ENCODE results near the gene LRRC34.

The LRRC34 gene

DNA sequence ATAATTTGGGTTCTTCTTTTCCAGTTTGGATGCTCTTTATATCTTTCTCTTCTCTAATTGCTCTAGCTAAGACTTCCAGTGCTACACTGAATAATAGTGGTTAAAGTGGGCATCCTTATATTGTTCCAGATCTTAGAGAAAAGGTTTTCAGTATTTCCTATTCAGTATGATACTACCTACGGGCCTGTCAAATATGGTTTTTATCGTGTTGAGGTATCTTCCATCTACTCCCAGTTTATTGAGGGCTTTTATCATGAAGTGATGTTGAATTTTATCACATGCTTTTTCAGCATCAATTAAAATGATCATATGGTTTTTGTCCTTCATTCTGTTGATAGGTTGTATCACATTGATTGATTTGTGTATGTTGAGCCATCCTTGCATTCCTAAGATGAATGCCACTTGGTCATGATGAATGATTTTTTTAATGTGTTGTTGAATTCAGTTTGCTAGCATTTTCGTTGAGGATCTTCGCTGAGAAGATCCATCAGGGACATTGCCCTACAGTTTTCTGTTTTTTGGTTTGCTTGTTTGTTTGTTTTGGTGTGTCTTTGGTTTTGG lies 3.0 kb upstream of the LRRC34 start:
- Histone ChIP-seq H3K9me3 (ENCODE audit: control insufficient read depth, insufficient read depth, low read length) (no peaks in the 10 kb centered on the region), H3K27me3 (ENCODE audit: control insufficient read depth, insufficient read depth, low read length) (no peaks in the 10 kb centered on the region; the same call in 1 of the 2 replicates), H3K27ac (ENCODE audit: low read length) (no peak overlapping the region), H3K4me1 (ENCODE audit: control insufficient read depth, insufficient read depth, low read length) (no peaks in the 10 kb centered on the region; the same call in 1 of the 2 replicates), H3K36me3 (ENCODE audit: control insufficient read depth, insufficient read depth, low read length) (no peaks in the 10 kb centered on the region), H3K4me3 (ENCODE audit: low read length) (no peak overlapping the region)
- no peak for DNase-seq (ENCODE audit: low read depth, low spot score)
- no CpG with 5 or more reads among the region's 4 CpGs for WGBS (ENCODE audit: insufficient coverage, insufficient read length)

DNA sequence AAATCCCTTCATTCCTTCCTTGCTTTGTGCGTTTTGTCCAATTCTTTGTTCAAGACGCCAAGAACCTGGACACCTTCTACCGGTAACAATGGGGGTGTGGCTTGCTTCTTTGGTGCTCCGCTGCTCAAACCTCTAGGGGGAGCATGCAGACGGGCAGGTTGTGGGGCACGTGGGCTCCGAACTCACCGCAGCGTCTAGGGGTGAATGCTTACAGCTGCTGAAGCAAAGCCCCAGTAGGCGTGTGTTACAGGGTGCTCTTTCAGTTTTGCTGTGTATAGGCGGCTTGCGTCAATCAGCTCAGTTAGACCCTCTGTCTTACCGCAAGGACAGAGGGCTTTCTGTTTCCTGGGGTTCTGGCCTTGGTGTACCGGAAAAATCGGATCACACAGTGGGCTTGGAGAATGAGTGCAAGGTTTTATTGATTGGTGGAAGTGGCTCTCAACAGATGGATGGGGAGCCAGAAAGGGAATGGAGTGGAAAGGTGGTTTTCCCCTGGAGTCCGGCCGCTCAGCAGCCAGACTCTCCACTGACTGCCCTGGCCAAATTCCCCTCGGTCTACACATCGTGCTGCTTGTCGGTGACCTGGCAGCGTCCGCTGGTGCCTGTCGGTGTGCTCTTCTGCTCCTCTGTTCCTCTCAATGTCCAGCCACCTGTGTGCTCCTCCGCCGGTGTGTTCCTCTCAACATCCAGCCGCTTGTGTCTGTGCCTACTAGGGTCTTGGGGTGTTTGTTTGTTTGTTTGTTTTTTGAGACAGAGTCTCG lies 1.2 kb upstream of the LRRC34 start:
- no peaks in the 10 kb centered on the region for H3K36me3 ChIP-seq (ENCODE audit: control insufficient read depth, insufficient read depth, low read length)
- whole genome bisulfite sequencing (ENCODE audit: insufficient coverage, insufficient read length): no CpG with 5 or more reads among the region's 27 CpGs
- no peak overlapping the region for H3K27ac ChIP-seq (ENCODE audit: low read length)
- H3K4me3 ChIP-seq (ENCODE audit: low read length): no peak overlapping the region
- H3K4me1 ChIP-seq (ENCODE audit: control insufficient read depth, insufficient read depth, low read length): no peaks in the 10 kb centered on the region; the same call in 1 of the 2 replicates
- no peaks in the 10 kb centered on the region for H3K9me3 ChIP-seq (ENCODE audit: control insufficient read depth, insufficient read depth, low read length)
- no peaks in the 10 kb centered on the region; the same call in 1 of the 2 replicates for H3K27me3 ChIP-seq (ENCODE audit: control insufficient read depth, insufficient read depth, low read length)
- DNase-seq (ENCODE audit: low read depth, low spot score): peak; percentile 55

DNA sequence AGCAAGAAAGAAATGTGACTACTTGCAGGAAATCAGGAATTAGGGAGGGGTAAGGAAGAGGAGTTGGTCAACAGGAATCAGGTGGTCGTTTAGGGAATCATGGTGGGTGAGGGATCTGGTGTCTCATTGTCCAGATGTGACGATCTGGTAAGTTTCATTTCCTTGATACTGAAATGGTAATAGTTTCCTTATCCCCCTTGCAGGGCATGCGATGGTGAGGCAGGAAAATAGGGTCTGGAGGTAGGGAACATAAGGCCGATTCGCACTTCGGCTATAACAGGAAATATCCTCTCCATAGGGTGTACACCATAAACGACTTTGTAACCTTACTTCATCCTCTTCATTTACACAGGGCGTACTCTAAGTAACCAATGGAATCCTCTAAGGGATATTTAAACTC lies 574 bp upstream of the LRRC34 start:
- Histone ChIP-seq H3K27me3 (ENCODE audit: control insufficient read depth, insufficient read depth, low read length) (no peaks in the 10 kb centered on the region; the same call in 1 of the 2 replicates), H3K27ac (ENCODE audit: low read length) (no peak overlapping the region)
- WGBS (ENCODE audit: insufficient coverage, insufficient read length): no CpG with 5 or more reads among the region's 8 CpGs

DNA sequence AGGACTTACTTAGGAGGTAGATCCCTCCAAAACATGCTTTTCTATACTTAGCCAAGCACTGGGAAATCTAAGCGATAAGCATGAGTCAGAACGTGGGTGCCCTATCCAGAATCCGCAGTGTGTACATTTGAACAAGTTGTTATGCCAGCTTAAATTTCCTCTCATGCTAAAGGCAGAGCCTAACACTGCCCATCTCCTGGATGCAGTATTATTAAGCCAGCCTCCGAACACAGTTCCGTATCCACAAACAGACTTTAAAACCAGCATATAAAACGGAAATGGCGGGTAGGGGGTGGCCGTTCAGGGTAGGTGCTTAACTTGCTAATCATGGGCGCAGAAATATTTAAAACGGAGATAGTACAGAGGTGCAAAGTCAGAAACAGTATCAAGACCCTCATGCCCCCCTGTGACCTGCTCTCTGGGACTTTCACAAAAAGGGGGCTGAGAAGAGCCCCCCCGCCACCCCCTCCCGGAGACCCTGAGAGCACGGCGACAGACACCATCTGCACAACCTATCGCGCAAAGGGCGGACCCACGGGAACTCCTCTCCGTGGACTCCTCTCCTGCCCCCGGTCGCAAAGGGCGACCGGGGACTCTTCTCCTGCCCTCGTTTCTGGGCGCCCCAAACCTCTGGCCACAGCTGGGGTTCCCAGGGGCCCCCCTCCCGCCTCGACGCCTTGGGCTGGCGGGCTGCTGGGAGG lies 923 bp downstream of the LRRC34 start:
- WGBS (ENCODE audit: insufficient coverage, insufficient read length): no CpG with 5 or more reads among the region's 29 CpGs

More for the DNA sequence above, 574 bp upstream of the LRRC34 start:
- Histone ChIP-seq H3K4me1 (ENCODE audit: control insufficient read depth, insufficient read depth, low read length) (no peaks in the 10 kb centered on the region; the same call in 1 of the 2 replicates), H3K9me3 (ENCODE audit: control insufficient read depth, insufficient read depth, low read length) (no peaks in the 10 kb centered on the region), H3K4me3 (ENCODE audit: low read length) (no peak overlapping the region), H3K36me3 (ENCODE audit: control insufficient read depth, insufficient read depth, low read length) (no peaks in the 10 kb centered on the region)
- DNase-seq (ENCODE audit: low read depth, low spot score): no peak

DNA sequence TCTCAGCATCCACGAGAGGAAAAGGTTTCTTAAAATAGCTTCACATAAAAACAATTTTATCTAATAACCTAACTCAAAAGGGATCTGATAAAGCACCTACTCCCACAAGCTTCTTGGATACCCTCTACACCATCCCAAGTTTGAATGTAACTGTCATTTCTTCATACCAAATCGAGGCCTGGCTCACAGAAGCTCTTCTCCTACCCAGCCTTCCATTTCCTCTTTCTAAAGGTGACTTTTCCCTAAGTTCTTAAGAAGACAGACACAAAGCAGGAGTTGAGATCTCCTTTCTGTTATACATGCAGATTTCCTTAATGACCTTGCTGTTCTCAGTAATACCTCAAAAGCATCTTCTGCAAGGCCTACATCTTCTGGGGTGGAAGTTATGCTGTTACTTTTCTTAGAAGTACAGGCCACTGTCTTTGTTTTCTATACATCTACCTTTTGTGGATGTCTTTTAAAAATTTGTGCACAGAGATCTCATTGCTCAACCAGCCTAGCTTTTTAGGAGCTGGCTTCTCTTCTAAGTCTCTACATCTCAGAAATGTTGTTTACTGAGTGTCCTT lies 3.4 kb downstream of the LRRC34 start:
- Histone ChIP-seq H3K27ac (ENCODE audit: low read length) (no peak overlapping the region), H3K9me3 (ENCODE audit: control insufficient read depth, insufficient read depth, low read length) (no peaks in the 10 kb centered on the region), H3K4me3 (ENCODE audit: low read length) (no peak overlapping the region), H3K4me1 (ENCODE audit: control insufficient read depth, insufficient read depth, low read length) (no peaks in the 10 kb centered on the region; the same call in 1 of the 2 replicates), H3K36me3 (ENCODE audit: control insufficient read depth, insufficient read depth, low read length) (no peaks in the 10 kb centered on the region), H3K27me3 (ENCODE audit: control insufficient read depth, insufficient read depth, low read length) (no peaks in the 10 kb centered on the region; the same call in 1 of the 2 replicates)
- no CpG with 5 or more reads among the region's 2 CpGs for WGBS (ENCODE audit: insufficient coverage, insufficient read length)
- no peak for DNase-seq (ENCODE audit: low read depth, low spot score)

More for the DNA sequence above, 923 bp downstream of the LRRC34 start:
- Histone ChIP-seq H3K4me3 (ENCODE audit: low read length) (peak overlapping the region; percentile 54; the same call in 1 of the 2 replicates), H3K27ac (ENCODE audit: low read length) (no peak overlapping the region), H3K36me3 (ENCODE audit: control insufficient read depth, insufficient read depth, low read length) (no peaks in the 10 kb centered on the region), H3K27me3 (ENCODE audit: control insufficient read depth, insufficient read depth, low read length) (no peaks in the 10 kb centered on the region; the same call in 1 of the 2 replicates), H3K9me3 (ENCODE audit: control insufficient read depth, insufficient read depth, low read length) (no peaks in the 10 kb centered on the region), H3K4me1 (ENCODE audit: control insufficient read depth, insufficient read depth, low read length) (no peaks in the 10 kb centered on the region; the same call in 1 of the 2 replicates)
- no peak for DNase-seq (ENCODE audit: low read depth, low spot score)

DNA sequence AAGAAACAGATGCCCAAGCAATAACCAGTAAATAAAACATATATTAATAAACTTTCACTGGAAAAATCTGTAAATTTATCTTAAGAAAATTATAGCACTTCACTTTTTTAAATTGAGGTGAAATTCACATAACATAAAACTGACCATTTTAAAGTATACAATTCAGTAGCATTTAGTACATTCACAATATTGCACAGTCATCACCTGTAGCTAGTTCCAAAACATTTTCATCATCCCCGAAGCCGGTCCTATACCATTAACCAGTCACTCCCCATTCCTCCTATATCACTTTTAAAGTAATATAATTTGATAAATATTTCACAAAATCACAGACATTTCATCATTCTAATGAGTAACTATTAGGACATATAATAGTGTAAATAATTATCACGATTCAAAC lies 8.0 kb downstream of the LRRC34 start:
- no peaks in the 10 kb centered on the region for H3K9me3 ChIP-seq (ENCODE audit: control insufficient read depth, insufficient read depth, low read length)
- no peak for DNase-seq (ENCODE audit: low read depth, low spot score)
- H3K36me3 ChIP-seq (ENCODE audit: control insufficient read depth, insufficient read depth, low read length): no peaks in the 10 kb centered on the region
- no peaks in the 10 kb centered on the region for H3K4me1 ChIP-seq (ENCODE audit: control insufficient read depth, insufficient read depth, low read length)
- no peak overlapping the region for H3K4me3 ChIP-seq (ENCODE audit: low read length)
- no CpG with 5 or more reads among the region's 3 CpGs for WGBS (ENCODE audit: insufficient coverage, insufficient read length)
- H3K27ac ChIP-seq (ENCODE audit: low read length): no peak overlapping the region
- H3K27me3 ChIP-seq (ENCODE audit: control insufficient read depth, insufficient read depth, low read length): no peaks in the 10 kb centered on the region

DNA sequence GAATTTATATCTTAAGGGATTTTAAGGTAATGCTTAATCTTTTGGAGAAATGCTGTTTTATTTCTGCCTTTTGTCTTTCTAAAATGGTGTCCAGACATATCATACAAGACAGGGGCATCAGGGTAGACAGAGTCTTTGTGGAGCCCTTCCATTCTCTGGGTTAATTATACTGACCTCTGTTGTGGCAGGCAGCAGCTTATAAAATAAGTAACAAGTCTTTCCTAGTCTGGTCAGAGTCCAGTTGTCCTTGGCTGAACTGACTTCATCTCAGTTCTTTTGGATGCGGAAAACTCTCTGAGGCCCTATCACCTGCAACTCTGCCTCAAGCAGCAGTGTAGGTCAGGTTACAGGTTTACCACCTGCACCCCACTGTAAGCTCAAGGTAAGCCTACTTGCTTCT lies 20.3 kb downstream of the LRRC34 start:
- H3K4me1 ChIP-seq (ENCODE audit: control insufficient read depth, insufficient read depth, low read length): no peaks in the 10 kb centered on the region
- H3K4me3 ChIP-seq (ENCODE audit: low read length): no peak overlapping the region
- no peaks in the 10 kb centered on the region for H3K27me3 ChIP-seq (ENCODE audit: control insufficient read depth, insufficient read depth, low read length)
- no CpG with 5 or more reads among the region's 1 CpG for WGBS (ENCODE audit: insufficient coverage, insufficient read length)
- H3K9me3 ChIP-seq (ENCODE audit: control insufficient read depth, insufficient read depth, low read length): no peaks in the 10 kb centered on the region
- peaks cover 4% of the 10 kb centered on the region; the same call in 1 of the 2 replicates for H3K36me3 ChIP-seq (ENCODE audit: control insufficient read depth, insufficient read depth, low read length)
- no peak overlapping the region for H3K27ac ChIP-seq (ENCODE audit: low read length)
- no peak for DNase-seq (ENCODE audit: low read depth, low spot score)

DNA sequence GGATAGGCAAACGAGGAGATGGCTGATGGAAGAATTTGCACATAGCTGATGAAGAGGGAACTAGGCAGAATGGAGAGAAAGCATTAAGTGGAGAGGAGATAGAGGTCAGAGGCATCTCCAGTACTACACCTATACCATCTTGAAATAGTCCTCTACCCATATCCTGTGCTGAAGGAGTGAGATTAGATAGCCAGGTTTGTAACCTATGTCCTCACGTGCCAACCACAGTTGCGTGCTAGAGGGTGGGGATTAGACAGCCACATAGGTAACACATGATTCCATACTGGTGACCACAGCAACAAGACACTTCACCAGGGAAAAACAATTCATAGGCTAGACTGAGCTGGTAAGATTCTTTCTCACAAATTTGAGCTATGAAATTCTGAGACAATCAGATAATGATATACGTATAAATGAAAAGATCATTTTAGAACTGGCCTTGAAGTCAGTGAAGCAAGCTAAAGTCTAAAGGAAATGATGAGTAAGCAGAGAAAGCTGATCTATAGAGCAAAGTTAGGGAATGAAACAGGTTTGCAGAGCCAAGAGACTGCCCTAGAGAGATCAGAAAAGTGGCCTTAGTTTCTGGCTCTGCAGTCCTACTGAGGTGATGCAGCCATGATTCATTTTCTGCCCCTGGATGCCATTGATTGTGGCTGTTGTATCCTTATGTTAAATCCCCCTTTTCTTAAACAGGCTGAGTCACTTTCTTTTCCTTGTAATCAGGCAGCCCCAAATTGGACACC lies 21.8 kb downstream of the LRRC34 start:
- no peak overlapping the region for H3K27ac ChIP-seq (ENCODE audit: low read length)
- no CpG with 5 or more reads among the region's 4 CpGs for WGBS (ENCODE audit: insufficient coverage, insufficient read length)
- no peak for DNase-seq (ENCODE audit: low read depth, low spot score)
- H3K36me3 ChIP-seq (ENCODE audit: control insufficient read depth, insufficient read depth, low read length): peaks cover 4% of the 10 kb centered on the region; the same call in 1 of the 2 replicates
- no peaks in the 10 kb centered on the region for H3K27me3 ChIP-seq (ENCODE audit: control insufficient read depth, insufficient read depth, low read length)
- no peak overlapping the region for H3K4me3 ChIP-seq (ENCODE audit: low read length)
- H3K9me3 ChIP-seq (ENCODE audit: control insufficient read depth, insufficient read depth, low read length): no peaks in the 10 kb centered on the region
- H3K4me1 ChIP-seq (ENCODE audit: control insufficient read depth, insufficient read depth, low read length): no peaks in the 10 kb centered on the region

DNA sequence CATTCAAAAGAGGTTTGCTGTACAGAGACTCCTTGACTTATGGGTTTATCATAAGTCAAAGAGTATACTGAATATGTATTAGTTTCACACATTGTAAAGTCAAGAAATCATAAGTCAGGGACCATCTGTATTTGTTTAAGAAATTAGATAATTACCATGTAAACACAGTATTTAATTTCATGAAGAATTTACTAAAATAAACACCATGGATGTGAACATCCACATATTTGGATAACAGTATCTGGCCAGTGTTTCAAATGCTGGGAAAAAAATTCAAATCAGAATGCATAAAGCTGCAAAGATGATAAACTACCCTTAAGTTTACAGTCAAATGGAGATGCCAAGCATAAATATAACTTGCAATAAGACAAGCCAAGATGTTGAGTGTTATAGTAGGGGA lies 22.5 kb downstream of the LRRC34 start:
- Histone ChIP-seq H3K4me1 (ENCODE audit: control insufficient read depth, insufficient read depth, low read length) (no peaks in the 10 kb centered on the region), H3K9me3 (ENCODE audit: control insufficient read depth, insufficient read depth, low read length) (no peaks in the 10 kb centered on the region), H3K27me3 (ENCODE audit: control insufficient read depth, insufficient read depth, low read length) (no peaks in the 10 kb centered on the region), H3K27ac (ENCODE audit: low read length) (no peak overlapping the region), H3K36me3 (ENCODE audit: control insufficient read depth, insufficient read depth, low read length) (peaks cover 7% of the 10 kb centered on the region; the same call in 1 of the 2 replicates), H3K4me3 (ENCODE audit: low read length) (no peak overlapping the region)
- DNase-seq (ENCODE audit: low read depth, low spot score): no peak

DNA sequence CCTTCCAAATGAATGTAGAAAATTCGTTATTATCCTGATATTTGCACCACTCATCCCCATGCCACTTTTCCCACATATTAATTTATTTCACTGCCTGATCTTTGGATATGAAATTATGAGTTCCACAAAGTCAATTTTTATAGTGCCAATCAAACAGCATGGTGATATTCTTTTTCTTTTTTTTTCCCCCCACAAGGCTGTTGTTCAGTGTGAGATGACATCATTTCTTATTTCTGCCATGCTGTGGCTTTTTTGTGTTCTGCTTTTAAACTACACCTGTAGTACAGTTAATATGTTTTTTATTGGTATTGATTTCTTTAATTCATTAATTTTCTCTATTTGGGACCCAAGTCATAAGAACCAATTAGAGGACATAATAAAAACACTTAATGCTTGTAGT lies 24.9 kb downstream of the LRRC34 start:
- H3K4me3 ChIP-seq (ENCODE audit: low read length): no peak overlapping the region
- no peaks in the 10 kb centered on the region for H3K4me1 ChIP-seq (ENCODE audit: control insufficient read depth, insufficient read depth, low read length)
- H3K27ac ChIP-seq (ENCODE audit: low read length): no peak overlapping the region
- H3K36me3 ChIP-seq (ENCODE audit: control insufficient read depth, insufficient read depth, low read length): peaks cover 7% of the 10 kb centered on the region; the same call in 1 of the 2 replicates
- WGBS (ENCODE audit: insufficient coverage, insufficient read length): no CpG with 5 or more reads among the region's 1 CpG
- no peaks in the 10 kb centered on the region for H3K9me3 ChIP-seq (ENCODE audit: control insufficient read depth, insufficient read depth, low read length)
- no peak for DNase-seq (ENCODE audit: low read depth, low spot score)
- no peaks in the 10 kb centered on the region for H3K27me3 ChIP-seq (ENCODE audit: control insufficient read depth, insufficient read depth, low read length)
